IMR-90 (cell line): ENCODE measurements around the gene MRTFB.

Source experiments
- BHLHE40 ChIP-seq: fragments of 150-350 bp; IDR thresholded peaks from 2 replicates; pipeline ENCODE4 v1.6.1; 2016; ENCODE audit warnings: mild to moderate bottlenecking, low read depth, low read length
- CEBPB ChIP-seq: IDR thresholded peaks from 2 replicates; pipeline ENCODE4 v1.6.1; 2012; ENCODE audit warnings: low read depth, low read length, improper control_type of control experiment
- CHD1 ChIP-seq: IDR thresholded peaks from 2 replicates; pipeline ENCODE4 v1.6.1; 2012; ENCODE audit warnings: low read depth, low read length, improper control_type of control experiment
- CTCF ChIP-seq: conservative IDR thresholded peaks from 2 replicates; pipeline ENCODE4 v1.5.1; 2012; ENCODE audit warnings: mild to moderate bottlenecking, low read depth, low read length, improper control_type of control experiment
- FOS ChIP-seq: fragments of 150-350 bp; IDR thresholded peaks from 2 replicates; pipeline ENCODE4 v1.6.1; 2016; ENCODE audit warnings: low read depth, low read length
- MAZ ChIP-seq: IDR thresholded peaks from 2 replicates; pipeline ENCODE4 v1.6.1; 2012; ENCODE audit warnings: low read depth, mild to moderate bottlenecking, low read length, improper control_type of control experiment, moderate library complexity, borderline replicate concordance
- POLR2A ChIP-seq: IDR thresholded peaks from 2 replicates; pipeline ENCODE4 v1.6.1; 2012; ENCODE audit warnings: mild to moderate bottlenecking, low read depth, low read length
- RAD21 ChIP-seq: IDR thresholded peaks from 2 replicates; pipeline ENCODE4 v1.6.1; 2012; ENCODE audit warnings: low read length, improper control_type of control experiment
- RFX5 ChIP-seq: IDR thresholded peaks from 2 replicates; pipeline ENCODE4 v1.8.0; 2012; ENCODE audit warnings: low read depth, mild to moderate bottlenecking, low read length, moderate library complexity
- SMC3 ChIP-seq: fragments of 150-350 bp; IDR thresholded peaks from 2 replicates; pipeline ENCODE4 v1.6.1; 2016; ENCODE audit warnings: low read depth, mild to moderate bottlenecking, antibody characterized with exemption, low read length, moderate library complexity
- USF2 ChIP-seq: fragments of 150-350 bp; IDR thresholded peaks from 2 replicates; pipeline ENCODE4 v1.6.1; 2017; ENCODE audit warnings: mild to moderate bottlenecking, antibody characterized with exemption, low read length, low read depth

- TF ChIP-seq CTCF (no peak), CHD1 (no peak), POLR2A (no peak), USF2 (no peak), RAD21 (no peak), CEBPB (no peak), RFX5 (no peak), SMC3 (no peak), MAZ (no peak), BHLHE40 (no peak), FOS (no peak)
Observed at GRCh38 chr16:14211856-14212543, 140.9 kb downstream of the MRTFB start.
